ENCODE results near the gene CTSW. TPM values are rescaled to one million over a fixed set of nuclear protein-coding genes. Genes with fewer than 3 reads are reported as not detected.

CTSW gene
- total RNA-seq, 2 donors from 2014 or later, result 0.33 to 0.78 TPM

GRCh38 chr11:65880027-65880426 lies 390 bp downstream of the CTSW start:
- no peaks in the 10 kb centered on the region for H3K27me3 ChIP-seq
- TF ChIP-seq POLR2A (IDR thresholded peaks at IDR 0.05), result no peak
- TF ChIP-seq CTCF (IDR thresholded peaks at IDR 0.05), result no peak
- DNase-seq (no peak), ATAC-seq (no peak)
- H3K4me3 ChIP-seq, result no peak overlapping the region
- peaks cover 4% of the 10 kb centered on the region for H3K4me1 ChIP-seq
- H3K27ac ChIP-seq, result no peak overlapping the region
- no peaks in the 10 kb centered on the region for H3K9me3 ChIP-seq
- H3K36me3 ChIP-seq (replicated peaks in 1 of 2; ENCODE audit: insufficient read depth in 1 of 2, low read depth in 2 of 2), result peaks cover 0 to 7% of the 10 kb centered on the region in 2 donors
- WGBS, 2 donors, result 58 to 62% methylated on average over 7 of the region's 7 CpGs
- intact Hi-C loops (cut with DNase I), result loop anchor here (5.0 kb wide), 1 partner anchor 102 kb away; no protein-coding TSS in a partner anchor

- 72 to 76% methylated on average over 5 to 7 of the region's 7 CpGs for WGBS, 2 donors
- Histone ChIP-seq H3K9me3 (no peaks in the 10 kb centered on the region), H3K27me3 (no peaks in the 10 kb centered on the region), H3K4me1 (peaks cover 5% of the 10 kb centered on the region), H3K36me3 (replicated peaks in 1 of 2; ENCODE audit: insufficient read depth in 1 of 2, low read depth in 2 of 2) (peaks cover 0 to 7% of the 10 kb centered on the region in 2 donors), H3K27ac (no peak overlapping the region), H3K4me3 (no peak overlapping the region)
- intact Hi-C loops (cut with DNase I), result loop anchor here (5.0 kb wide), 1 partner anchor 101 kb away; no protein-coding TSS in a partner anchor
- ATAC-seq (no peak), DNase-seq (no peak)
- TF ChIP-seq CTCF (IDR thresholded peaks at IDR 0.05) (no peak), POLR2A (IDR thresholded peaks at IDR 0.05) (no peak)
Observed at GRCh38 chr11:65880844-65881421, 1.3 kb downstream of the CTSW start.

- Histone ChIP-seq H3K27me3 (no peaks in the 10 kb centered on the region), H3K9me3 (no peaks in the 10 kb centered on the region), H3K36me3 (replicated peaks in 1 of 2; ENCODE audit: insufficient read depth in 1 of 2, low read depth in 2 of 2) (peaks cover 0 to 7% of the 10 kb centered on the region in 2 donors), H3K4me3 (no peak overlapping the region), H3K4me1 (peaks cover 11% of the 10 kb centered on the region), H3K27ac (no peak overlapping the region)
- DNase-seq (no peak), ATAC-seq (no peak)
- 86 to 89% methylated on average over 14 to 28 of the region's 30 CpGs for WGBS, 2 donors
- intact Hi-C loops (cut with DNase I), result loop anchor here (5.0 kb wide), 1 partner anchor 100 kb away; no protein-coding TSS in a partner anchor
- no peak for TF ChIP-seq CTCF (IDR thresholded peaks at IDR 0.05)
- no peak for TF ChIP-seq POLR2A (IDR thresholded peaks at IDR 0.05)
Observed at GRCh38 chr11:65882120-65883057, 2.8 kb downstream of the CTSW start.

- H3K27me3 ChIP-seq, result no peaks in the 10 kb centered on the region
- DNase-seq (no peak), ATAC-seq (no peak)
- H3K36me3 ChIP-seq (replicated peaks in 1 of 2; ENCODE audit: insufficient read depth in 1 of 2, low read depth in 2 of 2), result peaks cover 0 to 7% of the 10 kb centered on the region in 2 donors
- H3K4me1 ChIP-seq, result peaks cover 16% of the 10 kb centered on the region
- H3K9me3 ChIP-seq, result no peaks in the 10 kb centered on the region
- intact Hi-C loops (cut with DNase I), result loop anchor here (5.0 kb wide), 1 partner anchor 99 kb away; no protein-coding TSS in a partner anchor
- H3K27ac ChIP-seq, result no peak overlapping the region
- 85 to 96% methylated on average over 11 to 13 of the region's 13 CpGs for WGBS, 2 donors
- no peak for TF ChIP-seq POLR2A (IDR thresholded peaks at IDR 0.05)
- no peak for TF ChIP-seq CTCF (IDR thresholded peaks at IDR 0.05)
- no peak overlapping the region for H3K4me3 ChIP-seq
Observed at GRCh38 chr11:65883058-65883761, 3.6 kb downstream of the CTSW start.
